ENCODE results near the gene LRRC74A. TPM values are rescaled to one million over a fixed set of nuclear protein-coding genes. Genes with fewer than 3 reads are reported as not detected.

LRRC74A gene
- total RNA-seq, 1 donor from 2014 or later, result not detected

- peak; percentile 98 for DNase-seq (ENCODE audit: extremely low spot score, unreplicated experiment)
- H3K4me3 Mint-ChIP-seq (ENCODE audit: unreplicated experiment), result peak within 1 kb of the TSS; percentile 93
- H3K27ac Mint-ChIP-seq (ENCODE audit: unreplicated experiment), result peak within 1 kb of the TSS; percentile 76
- H3K9me3 Mint-ChIP-seq (ENCODE audit: unreplicated experiment), result no peaks in the 10 kb centered on the region
- no peaks in the 10 kb centered on the region for H3K27me3 Mint-ChIP-seq (ENCODE audit: unreplicated experiment)
- no peak for TF ChIP-seq CTCF (IDR thresholded peaks at IDR 0.05)
- peaks cover 10% of the 10 kb centered on the region for H3K36me3 Mint-ChIP-seq (ENCODE audit: unreplicated experiment)
- H3K4me1 Mint-ChIP-seq (ENCODE audit: unreplicated experiment), result peaks cover 19% of the 10 kb centered on the region
Measured at GRCh38 chr14:76812422-76813383, 13.5 kb upstream of the LRRC74A start, which contains the start of gene ANGEL1. Gene ANGEL1, minus strand, starts transcription at chr14:76812882. Its CDS starts 55 bp downstream, at chr14:76812827.

- Mint-ChIP-seq H3K27me3 (ENCODE audit: unreplicated experiment) (peaks cover 8% of the 10 kb centered on the region), H3K36me3 (ENCODE audit: unreplicated experiment) (no peaks in the 10 kb centered on the region), H3K9me3 (ENCODE audit: unreplicated experiment) (no peaks in the 10 kb centered on the region), H3K4me1 (ENCODE audit: unreplicated experiment) (peaks cover 19% of the 10 kb centered on the region), H3K4me3 (ENCODE audit: unreplicated experiment) (no peak overlapping the region), H3K27ac (ENCODE audit: unreplicated experiment) (no peak overlapping the region)
- TF ChIP-seq CTCF (IDR thresholded peaks at IDR 0.05), result no peak
- DNase-seq (ENCODE audit: extremely low spot score, unreplicated experiment), result no peak
Measured at GRCh38 chr14:76814726-76815645, 11.2 kb upstream of the LRRC74A start.

- Mint-ChIP-seq H3K36me3 (ENCODE audit: unreplicated experiment) (no peaks in the 10 kb centered on the region), H3K27ac (ENCODE audit: unreplicated experiment) (no peak overlapping the region), H3K4me3 (ENCODE audit: unreplicated experiment) (no peak overlapping the region), H3K4me1 (ENCODE audit: unreplicated experiment) (no peaks in the 10 kb centered on the region), H3K9me3 (ENCODE audit: unreplicated experiment) (no peaks in the 10 kb centered on the region), H3K27me3 (ENCODE audit: unreplicated experiment) (peaks cover 23% of the 10 kb centered on the region)
- TF ChIP-seq CTCF (IDR thresholded peaks at IDR 0.05), result no peak
- DNase-seq (ENCODE audit: extremely low spot score, unreplicated experiment), result no peak
Measured at GRCh38 chr14:76820700-76821099, 5.5 kb upstream of the LRRC74A start.

- H3K27me3 Mint-ChIP-seq (ENCODE audit: unreplicated experiment), result peaks cover 34% of the 10 kb centered on the region
- no peaks in the 10 kb centered on the region for H3K4me1 Mint-ChIP-seq (ENCODE audit: unreplicated experiment)
- H3K36me3 Mint-ChIP-seq (ENCODE audit: unreplicated experiment), result no peaks in the 10 kb centered on the region
- H3K4me3 Mint-ChIP-seq (ENCODE audit: unreplicated experiment), result no peak overlapping the region
- H3K9me3 Mint-ChIP-seq (ENCODE audit: unreplicated experiment), result peaks cover 3% of the 10 kb centered on the region
- no peak overlapping the region for H3K27ac Mint-ChIP-seq (ENCODE audit: unreplicated experiment)
- TF ChIP-seq CTCF (IDR thresholded peaks at IDR 0.05), result no peak
- DNase-seq (ENCODE audit: extremely low spot score, unreplicated experiment), result no peak
Measured at GRCh38 chr14:76827696-76828296, 1.6 kb downstream of the LRRC74A start.

Data from osteocyte (in vitro differentiated cells).